T-cell (primary cell): ENCODE results near the gene CTTNBP2NL. TPM values are rescaled to one million over a fixed set of nuclear protein-coding genes. Genes with fewer than 3 reads are reported as not detected.

Source experiments
- ATAC-seq, 4 experiments: fragments of 200-7000 bp in 3 of 4; fragments of 150-1000 bp in 1 of 4; cut with Tn5 transposase; replicated peaks in 1 of 4; 1 replicate in 3 of 4; 2 replicates in 1 of 4; pipeline ENCODE4 v1.10.0; 2021; ENCODE audit warnings: moderate library complexity in 3 of 4, mild to moderate bottlenecking in 2 of 4, moderate number of reproducible peaks in 1 of 4
- CTCF ChIA-PET, 2 donors: fragments of 300-600 bp; sonication (Branson Sonifier 250); formaldehyde crosslinking; loops; one replicate each; lab custom pipeline; 2022; ENCODE audit warnings: antibody characterized with exemption in 2 of 2; lab: Charles Lee
- POLR2A ChIA-PET, 2 donors: fragments of 300-600 bp; sonication (Branson Sonifier 250); formaldehyde crosslinking; loops; one replicate each; lab custom pipeline; 2022; ENCODE audit warnings: antibody characterized with exemption in 2 of 2; lab: Charles Lee
- DNase-seq, 35 experiments: peaks; one replicate each; pipeline versions ENCODE4 v3.0.0 to v3.0.0-alpha.2; 2013 to 2023
- H3K27ac ChIP-seq: one replicate; pipeline ENCODE4 v1.5.1; 2013; ENCODE audit warnings: low read length
- H3K27me3 ChIP-seq, 2 experiments: replicated peaks in 1 of 2; 1 replicate in 1 of 2; 2 replicates in 1 of 2; pipeline versions ENCODE4 v1.6.1 to v1.7.0; 2013; ENCODE audit warnings: low read length in 1 of 2, mixed read lengths in 1 of 2; ENCODE audit not compliant: control insufficient read depth in 2 of 2, insufficient read depth in 2 of 2; ENCODE audit errors: extremely low read depth in 1 of 2
- H3K36me3 ChIP-seq, 2 donors: 1 replicate in 1 of 2; 2 replicates in 1 of 2; pipeline versions ENCODE4 v1.6.1 to v1.7.0; 2013; ENCODE audit warnings: low read length in 1 of 2; ENCODE audit not compliant: control insufficient read depth in 2 of 2, insufficient read depth in 1 of 2; ENCODE audit errors: extremely low read depth in 1 of 2
- H3K4me1 ChIP-seq, 2 experiments: 1 replicate in 1 of 2; 2 replicates in 1 of 2; pipeline versions ENCODE4 v1.6.1 to v1.7.0; 2013; ENCODE audit warnings: low read length in 2 of 2, mixed read lengths in 1 of 2; ENCODE audit not compliant: insufficient read depth in 2 of 2, control insufficient read depth in 1 of 2; ENCODE audit errors: extremely low read depth in 1 of 2
- H3K4me3 ChIP-seq, 2 donors: 1 replicate in 1 of 2; 2 replicates in 1 of 2; pipeline versions ENCODE4 v1.5.1 to v1.7.0; 2013; ENCODE audit warnings: mild to moderate bottlenecking in 2 of 2, low read length in 1 of 2, moderate library complexity in 1 of 2; ENCODE audit not compliant: control insufficient read depth in 1 of 2; ENCODE audit errors: extremely low read depth in 1 of 2
- H3K9me3 ChIP-seq: 2 replicates; pipeline ENCODE4 v1.7.0; 2013
- H3K27ac Mint-ChIP-seq, 2 donors: one replicate each; pipeline ENCODE4 v1.8.0; 2020 to 2021; ENCODE audit warnings: mild to moderate bottlenecking in 2 of 2, mixed read lengths in 2 of 2
- H3K27me3 Mint-ChIP-seq, 2 donors: one replicate each; pipeline ENCODE4 v1.8.0; 2021 to 2022; ENCODE audit warnings: mixed read lengths in 2 of 2
- H3K36me3 Mint-ChIP-seq: one replicate; pipeline ENCODE4 v1.8.0; 2021; ENCODE audit warnings: mixed read lengths
- H3K4me1 Mint-ChIP-seq, 3 donors: one replicate each; pipeline ENCODE4 v1.8.0; 2020 to 2022; ENCODE audit warnings: mixed read lengths in 3 of 3, mild to moderate bottlenecking in 1 of 3
- H3K4me3 Mint-ChIP-seq, 3 donors: one replicate each; pipeline ENCODE4 v1.8.0; 2020 to 2022; ENCODE audit warnings: mild to moderate bottlenecking in 3 of 3, mixed read lengths in 3 of 3, moderate library complexity in 3 of 3
- H3K9me3 Mint-ChIP-seq, 3 donors: one replicate each; pipeline ENCODE4 v1.8.0; 2020 to 2022; ENCODE audit warnings: mixed read lengths in 3 of 3
- WGBS: methylation state at CpG from one replicate; pipeline ENCODE4 v1.1.5; 2013; ENCODE audit warnings: missing lambda C conversion rate; ENCODE audit not compliant: insufficient coverage; 5-methylcytosine and 5-hydroxymethylcytosine counted together
- total RNA-seq, 35 experiments: library from RNA in 6 of 35; stranded (reverse) in 6 of 35; fragments of 120-200 nt in 1 of 35; gene quantifications; one replicate each; pipeline versions ENCODE4 v1.2.1 to v1.2.4 and lab custom pipeline; 2013 to 2026

CTTNBP2NL gene
- total RNA-seq, 5 donors from 2014 or later (not counting 1 experiment from before 2014, with no cell fraction given), result 0.37 to 1.1 (median 0.51) TPM

GRCh38 chr1:112383759-112384370 is 12.1 kb upstream of the CTTNBP2NL start:
- POLR2A ChIA-PET, result no interaction called here
- 67% methylated on average over 1 of the region's 1 CpG for WGBS
- Histone ChIP-seq H3K9me3 (no peaks in the 10 kb centered on the region), H3K36me3 (no peaks in the 10 kb centered on the region), H3K4me1 (no peaks in the 10 kb centered on the region), H3K4me3 (no peak overlapping the region), H3K27me3 (peaks cover 2 to 21% of the 10 kb centered on the region in 2 experiments), H3K27ac (no peak overlapping the region)
- no peak for DNase-seq
- no peaks in the 10 kb centered on the region for H3K36me3 Mint-ChIP-seq
- no peaks in the 10 kb centered on the region for H3K4me1 Mint-ChIP-seq
- CTCF ChIA-PET, result interaction anchor here in 1 of 2 donors (0.6 to 0.7 kb wide), 2 partner anchors 12 to 128 kb away, joined by 3 read pairs; partner anchors contain the start of gene CTTNBP2NL
- H3K4me3 Mint-ChIP-seq, result no peak overlapping the region
- peaks cover 40 to 51% of the 10 kb centered on the region in 2 donors for H3K27me3 Mint-ChIP-seq
- no peak for ATAC-seq
- H3K27ac Mint-ChIP-seq, result no peak overlapping the region
- H3K9me3 Mint-ChIP-seq, result no peaks in the 10 kb centered on the region

DNA sequence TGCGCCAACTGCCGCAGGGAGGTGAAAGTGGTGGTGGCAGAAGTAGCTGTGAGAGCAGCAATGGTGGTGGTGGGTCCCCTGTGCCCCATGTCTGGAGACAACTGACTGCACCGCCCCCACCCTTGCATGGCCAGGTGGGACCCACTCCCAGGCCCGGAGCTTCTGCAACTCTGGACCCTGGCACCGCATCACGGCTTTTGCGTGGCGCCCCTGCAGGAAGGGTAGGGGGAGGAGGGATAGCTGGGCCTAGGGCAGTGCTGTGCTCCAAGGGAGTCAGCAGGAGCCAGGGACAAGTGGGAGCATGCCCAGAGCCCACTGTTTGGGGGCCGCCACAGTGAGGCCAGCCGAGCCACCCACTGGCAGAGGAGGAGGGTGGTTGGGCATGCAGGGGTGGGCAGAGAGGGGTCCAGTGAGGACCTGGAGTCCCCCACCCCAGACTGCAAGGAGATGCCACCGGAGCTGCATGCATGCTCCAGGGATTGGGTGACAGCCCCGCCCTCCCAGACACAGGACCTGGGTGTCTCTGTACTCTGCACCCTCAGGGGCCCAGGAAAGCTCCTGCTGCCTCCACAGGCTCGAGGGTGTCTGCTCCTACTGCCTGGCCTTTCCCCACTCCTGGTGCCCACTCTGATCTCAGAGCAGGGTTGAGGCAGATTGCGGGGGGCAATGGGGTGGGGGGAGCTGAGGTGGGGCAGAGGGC is 9.8 kb upstream of the CTTNBP2NL start:
- WGBS, result 93% methylated on average over 10 of the region's 14 CpGs
- Histone ChIP-seq H3K27ac (no peak overlapping the region), H3K4me1 (peaks cover 0 to 7% of the 10 kb centered on the region in 2 experiments), H3K9me3 (no peaks in the 10 kb centered on the region), H3K27me3 (peaks cover 2 to 29% of the 10 kb centered on the region in 2 experiments), H3K36me3 (no peaks in the 10 kb centered on the region), H3K4me3 (no peak overlapping the region)
- ATAC-seq (no peak), DNase-seq (no peak)
- POLR2A ChIA-PET, result interaction anchor here in 1 of 2 donors (0.7 kb wide), 1 partner anchor 529 kb away, joined by 3 read pairs; no protein-coding TSS in a partner anchor
- no peaks in the 10 kb centered on the region for H3K9me3 Mint-ChIP-seq
- H3K27me3 Mint-ChIP-seq, result peaks cover 37 to 49% of the 10 kb centered on the region in 2 donors
- no peaks in the 10 kb centered on the region for H3K36me3 Mint-ChIP-seq
- H3K27ac Mint-ChIP-seq, result no peak overlapping the region
- no peak overlapping the region for H3K4me3 Mint-ChIP-seq
- CTCF ChIA-PET, result interaction anchor here in 1 of 2 donors (0.6 kb wide), 1 partner anchor 284 kb away, joined by 5 read pairs; no protein-coding TSS in a partner anchor
- peaks cover 5 to 6% (median 5%) of the 10 kb centered on the region in 3 donors for H3K4me1 Mint-ChIP-seq

DNA sequence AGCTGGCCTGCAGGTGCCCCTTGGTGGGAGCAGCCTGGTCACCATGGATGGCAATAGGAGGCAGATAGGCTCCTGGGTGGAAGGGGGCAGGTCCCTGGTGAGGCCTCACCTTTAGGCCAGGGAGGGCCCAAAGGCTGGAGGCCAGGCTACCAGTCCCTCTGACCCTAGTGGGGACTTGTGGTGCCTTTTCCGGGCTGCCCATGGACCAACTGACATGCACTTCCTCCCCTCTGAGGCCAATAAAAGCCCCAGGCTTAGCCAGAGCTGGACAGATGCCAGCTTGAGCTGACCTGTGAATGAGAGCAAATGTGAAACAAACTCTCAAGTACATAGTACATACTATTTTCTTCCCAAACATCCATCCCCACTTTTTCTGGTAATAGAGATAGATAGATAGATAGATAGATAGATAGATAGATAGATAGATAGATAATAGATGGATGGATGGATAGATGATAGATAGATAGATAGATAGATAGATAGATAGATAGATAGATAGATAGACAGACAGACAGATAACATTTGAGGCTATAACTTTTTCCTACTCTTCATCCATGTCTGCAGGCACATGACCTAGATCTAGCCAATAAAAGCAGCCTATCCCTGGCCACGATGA is 9.2 kb upstream of the CTTNBP2NL start:
- peaks cover 5 to 6% (median 5%) of the 10 kb centered on the region in 3 donors for H3K4me1 Mint-ChIP-seq
- ATAC-seq (no peak), DNase-seq (no peak)
- no peak overlapping the region for H3K4me3 Mint-ChIP-seq
- ChIA-PET POLR2A (interaction anchor here (0.7 kb wide), 2 partner anchors 72 to 529 kb away, joined by 3 to 23 read pairs; no protein-coding TSS in a partner anchor), CTCF (no interaction called here)
- H3K36me3 ChIP-seq, result no peaks in the 10 kb centered on the region
- H3K9me3 Mint-ChIP-seq, result no peaks in the 10 kb centered on the region
- no peak overlapping the region for H3K27ac ChIP-seq
- H3K27ac Mint-ChIP-seq, result no peak overlapping the region
- H3K4me1 ChIP-seq, result peaks cover 0 to 7% of the 10 kb centered on the region in 2 experiments
- WGBS, result 80% methylated on average over 1 of the region's 2 CpGs
- H3K9me3 ChIP-seq, result no peaks in the 10 kb centered on the region
- no peak overlapping the region for H3K4me3 ChIP-seq
- no peaks in the 10 kb centered on the region for H3K36me3 Mint-ChIP-seq
- H3K27me3 ChIP-seq, result peaks cover 2 to 32% of the 10 kb centered on the region in 2 experiments
- peaks cover 31 to 42% of the 10 kb centered on the region in 2 donors for H3K27me3 Mint-ChIP-seq

GRCh38 chr1:112387807-112388206 is 8.2 kb upstream of the CTTNBP2NL start:
- ChIA-PET POLR2A (interaction anchor here in 1 of 2 donors (0.7 kb wide), 1 partner anchor 71 kb away, joined by 23 read pairs; no protein-coding TSS in a partner anchor), CTCF (no interaction called here)
- no peak for DNase-seq
- H3K27me3 Mint-ChIP-seq, result peaks cover 33 to 37% of the 10 kb centered on the region in 2 donors
- H3K9me3 Mint-ChIP-seq, result no peaks in the 10 kb centered on the region
- no peaks in the 10 kb centered on the region for H3K9me3 ChIP-seq
- H3K4me1 Mint-ChIP-seq, result peaks cover 5 to 6% (median 5%) of the 10 kb centered on the region in 3 donors
- H3K27me3 ChIP-seq, result peaks cover 2 to 32% of the 10 kb centered on the region in 2 experiments
- H3K4me3 ChIP-seq, result no peak overlapping the region
- no peaks in the 10 kb centered on the region for H3K36me3 ChIP-seq
- no peak overlapping the region for H3K4me3 Mint-ChIP-seq
- WGBS, result 69% methylated on average over 3 of the region's 3 CpGs
- no peak for ATAC-seq
- H3K4me1 ChIP-seq, result peaks cover 0 to 7% of the 10 kb centered on the region in 2 experiments
- no peak overlapping the region for H3K27ac Mint-ChIP-seq
- no peaks in the 10 kb centered on the region for H3K36me3 Mint-ChIP-seq
- no peak overlapping the region for H3K27ac ChIP-seq

- H3K27me3 ChIP-seq, result peaks cover 2 to 28% of the 10 kb centered on the region in 2 experiments
- Mint-ChIP-seq H3K27me3 (peaks cover 34 to 39% of the 10 kb centered on the region in 2 donors), H3K36me3 (no peaks in the 10 kb centered on the region), H3K4me1 (peaks cover 5 to 6% (median 5%) of the 10 kb centered on the region in 3 donors), H3K27ac (no peak overlapping the region), H3K4me3 (no peak overlapping the region), H3K9me3 (no peaks in the 10 kb centered on the region)
- WGBS, result no CpG with 5 or more reads among the region's 3 CpGs
- no peak overlapping the region for H3K4me3 ChIP-seq
- no peak for DNase-seq
- peaks cover 0 to 7% of the 10 kb centered on the region in 2 experiments for H3K4me1 ChIP-seq
- ChIA-PET POLR2A (interaction anchor here in 1 of 2 donors (0.7 kb wide), 1 partner anchor 22 kb away, joined by 3 read pairs; no protein-coding TSS in a partner anchor), CTCF (interaction anchor here (0.6 to 1.3 kb wide), 3 partner anchors 21 to 684 kb away, joined by 3 to 6 read pairs (median 3); no protein-coding TSS in a partner anchor)
- H3K9me3 ChIP-seq, result no peaks in the 10 kb centered on the region
- no peak overlapping the region for H3K27ac ChIP-seq
- no peak for ATAC-seq
- no peaks in the 10 kb centered on the region for H3K36me3 ChIP-seq
Observed at GRCh38 chr1:112388436-112388835, 7.6 kb upstream of the CTTNBP2NL start.

- ChIA-PET CTCF (interaction anchor here (1.3 to 3.6 kb wide), 3 partner anchors 77 to 326 kb away, joined by 4 to 33 read pairs (median 5); no protein-coding TSS in a partner anchor), POLR2A (no interaction called here)
- no peaks in the 10 kb centered on the region for H3K9me3 Mint-ChIP-seq
- Histone ChIP-seq H3K36me3 (no peaks in the 10 kb centered on the region), H3K27me3 (peaks cover 2 to 28% of the 10 kb centered on the region in 2 experiments), H3K27ac (no peak overlapping the region), H3K4me3 (no peak overlapping the region), H3K4me1 (peaks cover 0 to 7% of the 10 kb centered on the region in 2 experiments), H3K9me3 (no peaks in the 10 kb centered on the region)
- peaks cover 5 to 11% (median 6%) of the 10 kb centered on the region in 3 donors for H3K4me1 Mint-ChIP-seq
- ATAC-seq (no peak), DNase-seq (no peak)
- WGBS, result 55% methylated on average over 1 of the region's 6 CpGs
- H3K36me3 Mint-ChIP-seq, result no peaks in the 10 kb centered on the region
- no peak overlapping the region for H3K27ac Mint-ChIP-seq
- no peak overlapping the region for H3K4me3 Mint-ChIP-seq
- H3K27me3 Mint-ChIP-seq, result peaks cover 37 to 41% of the 10 kb centered on the region in 2 donors
Observed at GRCh38 chr1:112389689-112390088, 6.3 kb upstream of the CTTNBP2NL start.
